ENCODE data around the gene PCDHB10. TPM values are rescaled to one million over a fixed set of nuclear protein-coding genes. Genes with fewer than 3 reads are reported as not detected.
"Not testable (repeated sequence)": the region's sequence is repeated elsewhere in the genome, so short reads cannot be mapped to it uniquely, and the experiment has no call there.

The PCDHB10 gene
- total RNA-seq, 2 experiments from 2014 or later, result not detected

DNA sequence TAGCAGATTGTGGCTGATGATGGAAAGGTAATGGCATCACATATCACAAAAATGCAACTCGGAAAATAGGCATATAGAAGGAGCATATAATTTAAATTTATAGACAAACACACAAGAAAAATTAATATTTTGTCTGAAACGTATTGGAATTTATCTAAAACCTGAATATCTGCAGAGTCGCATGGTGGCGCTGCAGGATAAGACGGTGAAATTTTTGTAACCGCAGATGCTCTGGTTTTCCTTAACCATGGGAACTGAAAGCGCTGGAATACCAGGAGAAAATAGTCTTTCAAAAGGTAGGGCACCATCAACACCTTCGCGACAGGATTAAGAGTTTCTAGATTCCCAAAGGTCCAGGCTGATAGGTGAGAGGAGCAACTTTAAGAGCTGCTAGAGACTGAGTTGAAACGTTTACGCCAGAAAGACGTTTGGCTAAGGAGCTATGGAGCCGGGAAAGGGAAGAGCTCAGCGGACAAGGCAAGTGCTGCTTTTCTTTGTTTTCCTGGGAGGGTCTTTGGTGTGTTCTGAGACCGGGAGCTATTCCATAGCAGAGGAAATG is 42.0 kb downstream of the PCDHB10 start:
- H3K4me1 ChIP-seq (ENCODE audit: insufficient read depth, low read length, poor library complexity, severe bottlenecking), result no peaks in the 10 kb centered on the region
- H4K20me1 ChIP-seq (ENCODE audit: insufficient read depth, low read length), result no peaks in the 10 kb centered on the region
- no peak overlapping the region for H2AFZ ChIP-seq (ENCODE audit: low read length)
- no peaks in the 10 kb centered on the region for H3K79me2 ChIP-seq (ENCODE audit: insufficient read depth, low read depth, low read length)
- H3K4me3 ChIP-seq (ENCODE audit: low read depth, low read length, poor library complexity, severe bottlenecking), result no peak overlapping the region
- H3K4me2 ChIP-seq (ENCODE audit: low read length), result no peak overlapping the region
- intact Hi-C loops (cut with micrococcal nuclease; ENCODE audit: unreplicated experiment), result no loop called here
- H3K36me3 ChIP-seq (ENCODE audit: insufficient read depth, low read length), result no peaks in the 10 kb centered on the region
- no peak for DNase-seq (ENCODE audit: low spot score)
- 0 out of 2 replicates have a peak, but pooled peaks cover 8% of the 10 kb centered on the region for H3K9me3 ChIP-seq (ENCODE audit: low read length)
- TF ChIP-seq, protein P1, sequence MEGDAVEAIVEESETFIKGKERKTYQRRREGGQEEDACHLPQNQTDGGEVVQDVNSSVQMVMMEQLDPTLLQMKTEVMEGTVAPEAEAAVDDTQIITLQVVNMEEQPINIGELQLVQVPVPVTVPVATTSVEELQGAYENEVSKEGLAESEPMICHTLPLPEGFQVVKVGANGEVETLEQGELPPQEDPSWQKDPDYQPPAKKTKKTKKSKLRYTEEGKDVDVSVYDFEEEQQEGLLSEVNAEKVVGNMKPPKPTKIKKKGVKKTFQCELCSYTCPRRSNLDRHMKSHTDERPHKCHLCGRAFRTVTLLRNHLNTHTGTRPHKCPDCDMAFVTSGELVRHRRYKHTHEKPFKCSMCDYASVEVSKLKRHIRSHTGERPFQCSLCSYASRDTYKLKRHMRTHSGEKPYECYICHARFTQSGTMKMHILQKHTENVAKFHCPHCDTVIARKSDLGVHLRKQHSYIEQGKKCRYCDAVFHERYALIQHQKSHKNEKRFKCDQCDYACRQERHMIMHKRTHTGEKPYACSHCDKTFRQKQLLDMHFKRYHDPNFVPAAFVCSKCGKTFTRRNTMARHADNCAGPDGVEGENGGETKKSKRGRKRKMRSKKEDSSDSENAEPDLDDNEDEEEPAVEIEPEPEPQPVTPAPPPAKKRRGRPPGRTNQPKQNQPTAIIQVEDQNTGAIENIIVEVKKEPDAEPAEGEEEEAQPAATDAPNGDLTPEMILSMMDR (conservative IDR thresholded peaks at IDR 0.05; ENCODE audit: low read length), result no peak
- H3K9me2 ChIP-seq (ENCODE audit: insufficient read depth, low read length), result no peaks in the 10 kb centered on the region
- CTCF ChIA-PET (ENCODE audit: unreplicated experiment), result no interaction called here
- POLR2A ChIA-PET, result no interaction called here
- BruUV-seq (replicated peaks), result no TSS peak
- no peak overlapping the region for H3K27ac ChIP-seq (ENCODE audit: low read depth, low read length, poor library complexity, severe bottlenecking)

DNA sequence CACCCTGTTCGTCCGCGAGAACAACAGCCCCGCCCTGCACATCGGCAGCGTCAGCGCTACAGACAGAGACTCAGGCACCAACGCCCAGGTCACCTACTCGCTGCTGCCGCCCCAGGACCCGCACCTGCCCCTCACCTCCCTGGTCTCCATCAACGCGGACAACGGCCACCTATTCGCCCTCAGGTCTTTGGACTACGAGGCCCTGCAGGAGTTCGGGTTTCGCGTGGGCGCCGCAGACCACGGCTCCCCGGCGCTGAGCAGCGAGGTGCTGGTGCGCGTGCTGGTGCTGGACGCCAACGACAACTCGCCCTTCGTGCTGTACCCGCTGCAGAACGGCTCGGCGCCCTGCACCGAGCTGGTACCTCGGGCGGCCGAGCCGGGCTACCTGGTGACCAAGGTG is 43.8 kb downstream of the PCDHB10 start:
- POLR2A ChIA-PET; H3K9me3 ChIP-seq (ENCODE audit: low read length); H2AFZ ChIP-seq (ENCODE audit: low read length); intact Hi-C loops (cut with micrococcal nuclease; ENCODE audit: unreplicated experiment); H4K20me1 ChIP-seq (ENCODE audit: insufficient read depth, low read length); H3K4me1 ChIP-seq (ENCODE audit: insufficient read depth, low read length, poor library complexity, severe bottlenecking); H3K36me3 ChIP-seq (ENCODE audit: insufficient read depth, low read length); H3K27ac ChIP-seq (ENCODE audit: low read depth, low read length, poor library complexity, severe bottlenecking); BruUV-seq (replicated peaks); H3K4me2 ChIP-seq (ENCODE audit: low read length); DNase-seq (ENCODE audit: low spot score); H3K9me2 ChIP-seq (ENCODE audit: insufficient read depth, low read length); H3K4me3 ChIP-seq (ENCODE audit: low read depth, low read length, poor library complexity, severe bottlenecking); CTCF ChIA-PET (ENCODE audit: unreplicated experiment); H3K79me2 ChIP-seq (ENCODE audit: insufficient read depth, low read depth, low read length): not testable (repeated sequence)

DNA sequence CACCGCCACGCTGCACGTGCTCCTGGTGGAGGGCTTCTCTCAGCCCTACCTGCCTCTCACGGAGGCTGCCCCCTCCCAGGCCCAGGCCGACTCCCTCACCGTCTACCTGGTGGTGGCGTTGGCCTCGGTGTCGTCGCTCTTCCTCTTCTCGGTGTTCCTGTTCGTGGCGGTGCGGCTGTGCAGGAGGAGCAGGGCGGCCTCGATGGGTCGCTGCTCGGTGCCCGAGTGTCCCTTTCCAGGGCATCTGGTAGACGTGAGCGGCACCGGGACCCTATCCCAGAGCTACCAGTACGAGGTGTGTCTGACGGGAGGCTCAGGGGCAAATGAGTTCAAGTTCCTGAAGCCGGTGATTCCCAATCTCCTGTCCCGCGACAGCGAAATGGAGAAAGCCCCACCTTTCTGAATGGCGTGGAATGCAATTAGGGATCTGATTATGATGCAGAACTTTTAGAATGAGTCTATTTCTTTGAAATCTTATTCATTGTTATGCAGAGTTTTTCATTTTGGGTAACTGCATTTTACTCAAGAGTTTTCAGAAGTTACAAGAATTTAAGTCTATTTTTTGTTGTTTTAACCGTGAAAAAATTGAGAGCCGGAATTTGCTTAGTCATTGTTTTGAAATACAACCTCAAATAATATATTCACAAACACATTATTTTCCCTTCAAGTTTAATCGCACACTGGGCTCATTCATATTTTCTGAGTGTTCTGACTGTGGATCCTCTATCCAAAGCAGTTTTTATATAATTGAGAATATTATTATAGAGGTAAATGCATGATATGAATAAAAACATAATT is 44.6 kb downstream of the PCDHB10 start:
- H3K4me2 ChIP-seq (ENCODE audit: low read length), result no peak overlapping the region
- H3K4me1 ChIP-seq (ENCODE audit: insufficient read depth, low read length, poor library complexity, severe bottlenecking), result no peaks in the 10 kb centered on the region
- ChIA-PET POLR2A (no interaction called here), CTCF (ENCODE audit: unreplicated experiment) (no interaction called here)
- no peak overlapping the region for H2AFZ ChIP-seq (ENCODE audit: low read length)
- BruUV-seq (replicated peaks), result no TSS peak
- no peaks in the 10 kb centered on the region for H3K9me2 ChIP-seq (ENCODE audit: insufficient read depth, low read length)
- H4K20me1 ChIP-seq (ENCODE audit: insufficient read depth, low read length), result no peaks in the 10 kb centered on the region
- no peaks in the 10 kb centered on the region for H3K36me3 ChIP-seq (ENCODE audit: insufficient read depth, low read length)
- intact Hi-C loops (cut with micrococcal nuclease; ENCODE audit: unreplicated experiment), result no loop called here
- H3K9me3 ChIP-seq (ENCODE audit: low read length), result no peaks in the 10 kb centered on the region
- H3K27ac ChIP-seq (ENCODE audit: low read depth, low read length, poor library complexity, severe bottlenecking), result no peak overlapping the region
- TF ChIP-seq, protein P1 (conservative IDR thresholded peaks at IDR 0.05; ENCODE audit: low read length), result no peak
- TF ChIP-seq EZH2phosphoT487 (IDR thresholded peaks at IDR 0.05; ENCODE audit: borderline replicate concordance, low read depth, low read length), result no peak
- H3K4me3 ChIP-seq (ENCODE audit: low read depth, low read length, poor library complexity, severe bottlenecking), result no peak overlapping the region
- DNase-seq (ENCODE audit: low spot score), result no peak
- no peaks in the 10 kb centered on the region for H3K79me2 ChIP-seq (ENCODE audit: insufficient read depth, low read depth, low read length)

All from OCI-LY7 (cell line).